Smooth muscle cell of the pulmonary artery (primary cell): ENCODE measurements around the gene LRRC9. TPM values are rescaled to one million over a fixed set of nuclear protein-coding genes. Genes with fewer than 3 reads are reported as not detected.

Experiments used
- total RNA-seq: library from RNA; depleted of rRNA; stranded (reverse); fragments of >200 nt; gene quantifications from 2 replicates; pipeline ENCODE4 v1.2.3, GENCODE V29; 2014

The LRRC9 gene
- total RNA-seq, result not detected in 2 replicates

DNA sequence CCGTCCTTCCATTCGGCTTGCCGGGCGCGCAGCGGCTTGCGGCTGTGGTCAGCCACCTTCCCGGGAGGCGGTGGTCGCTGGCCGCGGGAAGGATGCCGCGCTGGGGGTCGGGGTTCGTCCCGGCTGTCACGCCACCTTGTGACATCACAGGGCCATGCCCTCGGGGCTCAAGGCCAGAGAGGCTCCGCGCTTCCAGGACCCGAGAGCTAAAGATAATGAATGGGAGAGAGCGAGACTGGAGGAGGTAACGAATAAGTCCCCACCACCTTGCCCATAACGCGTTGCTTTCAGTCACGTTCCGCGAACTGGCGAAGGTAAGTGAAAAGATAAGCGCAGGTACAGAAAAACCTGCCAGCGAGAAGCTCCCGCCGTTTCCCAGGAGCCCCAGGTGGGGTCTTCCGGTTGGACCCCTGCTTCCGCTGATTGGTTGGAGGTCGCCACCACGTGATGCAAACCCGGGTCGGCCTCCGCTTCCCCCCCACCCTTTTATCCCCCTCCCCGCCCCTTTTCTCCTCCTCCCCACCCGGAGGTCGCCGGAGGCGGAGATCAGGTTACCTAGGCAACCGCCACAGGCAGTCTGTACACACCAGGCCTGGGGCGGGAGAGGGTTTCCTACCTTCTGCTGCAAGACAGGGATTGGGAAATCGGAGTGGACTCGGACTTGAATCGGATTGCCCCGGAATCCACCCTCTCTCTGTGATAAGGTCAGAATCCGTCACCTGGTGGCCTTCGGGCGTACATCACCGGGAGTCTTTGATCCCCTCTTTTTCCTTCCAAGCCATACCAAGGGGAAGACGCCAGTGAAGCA lies at the start of gene LRRC9:
LRRC9 (plus strand) TSS at position 575 of the 808 bp plus-strand sequence.

DNA sequence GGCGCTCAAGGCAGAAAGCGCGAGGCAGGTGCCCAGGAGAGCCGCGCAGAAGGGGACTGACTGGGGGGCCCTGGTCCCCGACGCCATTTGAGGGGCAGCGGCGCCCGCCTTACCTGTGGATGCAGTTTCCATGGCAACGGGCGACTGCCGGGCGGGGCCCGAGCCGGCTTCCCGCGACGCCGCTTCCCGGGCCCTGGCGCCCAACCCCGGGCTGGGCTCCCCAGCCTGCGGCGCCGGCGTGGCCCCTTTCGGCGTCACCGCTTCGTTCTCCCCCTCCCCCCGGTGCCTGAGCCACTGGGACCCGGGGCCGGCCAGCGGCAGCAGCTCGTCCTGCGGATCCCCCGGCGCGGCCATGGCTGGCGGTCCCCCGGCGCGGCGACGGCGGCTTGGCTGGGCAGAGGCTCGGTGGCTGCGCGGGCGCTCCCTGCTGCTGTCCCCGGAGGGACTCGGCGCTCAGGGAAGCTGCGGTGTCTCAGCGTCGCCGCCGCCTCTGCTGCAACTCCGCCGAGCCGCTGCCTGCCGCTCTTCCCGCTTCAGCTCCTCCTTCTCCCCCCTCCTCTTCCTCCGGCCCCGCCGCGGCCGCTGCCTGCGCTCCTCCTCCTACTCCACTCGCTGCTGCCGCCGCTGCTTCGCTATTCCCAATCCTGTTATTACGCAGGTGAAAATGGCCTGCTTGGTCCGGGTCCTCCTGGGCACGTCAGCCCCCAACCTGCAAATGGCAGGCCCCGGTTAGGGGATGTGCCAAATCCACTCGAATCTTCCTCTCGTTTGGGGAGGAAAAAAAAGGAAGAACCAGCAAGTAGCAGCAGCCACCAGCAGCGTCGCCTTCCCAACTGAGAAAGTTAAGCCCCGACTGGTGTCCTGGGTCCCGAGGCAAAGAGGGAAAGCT lies 49.4 kb upstream of the LRRC9 start, which contains the start of gene RTN1:
RTN1 (minus strand) TSS at position 500 of the 889 bp plus-strand sequence; CDS start at position 354, 146 bp downstream.

DNA sequence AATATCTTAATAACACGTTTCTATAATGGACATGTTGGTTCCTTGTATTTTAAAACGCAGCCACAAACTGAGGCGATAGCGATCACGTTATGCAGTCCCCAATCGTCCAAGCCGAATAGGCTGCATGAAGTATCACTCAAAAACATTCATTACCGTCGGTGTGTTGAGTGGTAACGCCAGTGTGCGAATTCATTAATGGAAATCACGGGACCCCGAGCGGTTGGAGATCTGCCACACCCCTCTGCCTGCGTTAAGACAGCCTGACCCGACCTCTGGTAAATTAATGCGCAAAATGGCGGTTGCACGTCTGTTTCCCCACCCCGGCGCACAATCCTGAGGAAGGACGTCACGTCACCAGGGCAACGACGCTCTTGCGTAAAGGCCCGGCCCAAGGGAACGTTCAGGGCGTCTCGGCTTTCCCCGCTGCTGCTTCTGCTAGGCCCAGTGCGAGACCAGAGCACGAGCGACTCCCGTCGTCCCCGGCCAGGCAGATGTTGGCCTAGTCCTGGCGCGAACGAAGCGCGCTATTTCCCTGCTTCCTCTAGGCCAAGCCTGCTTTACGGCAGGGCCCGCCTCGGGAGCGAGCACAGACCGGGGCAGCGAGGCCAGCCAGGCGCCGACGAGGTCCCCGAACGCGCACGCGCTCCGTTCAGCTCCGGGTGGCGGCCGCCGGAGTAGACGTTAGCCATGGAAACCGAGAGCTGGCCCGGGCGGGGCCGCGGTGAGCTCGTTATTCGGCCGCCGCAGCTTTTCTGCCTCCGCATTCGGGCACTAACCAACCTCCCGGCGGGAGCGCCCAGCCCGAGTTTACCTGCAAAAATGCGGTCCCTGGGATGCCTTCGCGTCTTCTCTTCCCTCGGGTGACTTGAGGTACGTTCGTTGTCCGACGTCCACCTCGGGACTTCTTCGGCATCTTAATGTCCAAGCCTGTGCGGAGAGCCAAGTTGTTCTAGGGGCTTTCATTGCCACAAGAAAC lies 171.9 kb downstream of the LRRC9 start, which contains the start of gene PCNX4:
PCNX4 (plus strand) TSS at position 374 of the 976 bp plus-strand sequence. CDS start 15,716 bp downstream, outside the sequence.

Other genes with a start within 250 kb of the LRRC9 start
- 2.8 and 6.9 TPM in 2 replicates for gene RTN1, start 49.4 kb upstream of the LRRC9 start, total RNA-seq
- 77.3 and 88.4 TPM in 2 replicates for gene PCNX4, start 171.8 kb downstream of the LRRC9 start, total RNA-seq
- gene DHRS7, start 245.3 kb downstream of the LRRC9 start, total RNA-seq, result 48.4 and 62.8 TPM in 2 replicates